GM18519 (cell line): ENCODE results near the gene MRPL54.
"Not testable (repeated sequence)": the region's sequence is repeated elsewhere in the genome, so short reads cannot be mapped to it uniquely, and the experiment has no call there.

Experiments
- ATAC-seq: cut with Tn5 transposase; IDR thresholded peaks from one replicate; pipeline ENCODE4 v1.9.1; 2021; ENCODE audit warnings: mild to moderate bottlenecking, moderate library complexity; ENCODE audit not compliant: unreplicated experiment, low FRiP score

Gene MRPL54

GRCh38 chr19:3807131-3807480, 44.6 kb downstream of the MRPL54 start:
- ATAC-seq: no peak

- ATAC-seq: no peak
Measured at GRCh38 chr19:3807574-3808354, 45.3 kb downstream of the MRPL54 start.

DNA sequence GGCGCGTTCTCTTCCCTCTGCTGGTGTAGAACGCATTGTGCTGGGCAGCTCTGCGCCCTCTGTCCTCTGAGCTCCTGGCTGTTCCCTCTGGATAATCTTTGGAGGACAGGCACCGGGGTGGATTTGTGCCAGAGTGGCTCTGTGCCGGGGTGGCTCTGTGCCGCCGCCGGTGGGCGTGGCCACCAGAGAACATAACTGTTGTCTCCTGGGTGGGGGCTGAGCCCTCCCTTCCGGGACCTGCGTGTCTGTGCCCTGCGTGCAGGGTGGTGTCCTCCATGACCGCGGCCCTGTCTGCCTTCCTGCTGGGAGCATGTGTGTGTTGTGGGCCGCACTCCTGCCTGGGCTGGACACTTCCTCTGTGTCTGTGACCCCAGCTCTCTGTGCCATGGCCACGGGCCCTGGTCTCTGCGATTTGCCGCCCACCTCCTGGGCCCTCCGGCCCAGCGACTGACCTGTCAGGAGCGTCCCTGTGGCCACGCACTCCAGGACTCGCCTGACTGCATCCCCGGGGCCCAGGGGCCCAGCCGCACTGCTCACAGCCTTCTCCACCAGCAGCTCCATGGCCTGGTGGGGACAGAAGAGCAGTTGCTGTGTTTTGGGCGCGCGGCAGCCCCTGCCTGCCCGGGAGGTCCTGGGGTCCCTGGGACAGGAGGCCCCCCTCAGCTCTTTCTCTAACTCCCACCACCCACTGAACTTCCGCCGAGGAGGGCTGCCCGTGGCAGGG, 46.1 kb downstream of the MRPL54 start:
- ATAC-seq: no peak

GRCh38 chr19:3809881-3810707, 47.6 kb downstream of the MRPL54 start:
- no peak for ATAC-seq

GRCh38 chr19:3810708-3811355, 48.4 kb downstream of the MRPL54 start:
- ATAC-seq: no peak

DNA sequence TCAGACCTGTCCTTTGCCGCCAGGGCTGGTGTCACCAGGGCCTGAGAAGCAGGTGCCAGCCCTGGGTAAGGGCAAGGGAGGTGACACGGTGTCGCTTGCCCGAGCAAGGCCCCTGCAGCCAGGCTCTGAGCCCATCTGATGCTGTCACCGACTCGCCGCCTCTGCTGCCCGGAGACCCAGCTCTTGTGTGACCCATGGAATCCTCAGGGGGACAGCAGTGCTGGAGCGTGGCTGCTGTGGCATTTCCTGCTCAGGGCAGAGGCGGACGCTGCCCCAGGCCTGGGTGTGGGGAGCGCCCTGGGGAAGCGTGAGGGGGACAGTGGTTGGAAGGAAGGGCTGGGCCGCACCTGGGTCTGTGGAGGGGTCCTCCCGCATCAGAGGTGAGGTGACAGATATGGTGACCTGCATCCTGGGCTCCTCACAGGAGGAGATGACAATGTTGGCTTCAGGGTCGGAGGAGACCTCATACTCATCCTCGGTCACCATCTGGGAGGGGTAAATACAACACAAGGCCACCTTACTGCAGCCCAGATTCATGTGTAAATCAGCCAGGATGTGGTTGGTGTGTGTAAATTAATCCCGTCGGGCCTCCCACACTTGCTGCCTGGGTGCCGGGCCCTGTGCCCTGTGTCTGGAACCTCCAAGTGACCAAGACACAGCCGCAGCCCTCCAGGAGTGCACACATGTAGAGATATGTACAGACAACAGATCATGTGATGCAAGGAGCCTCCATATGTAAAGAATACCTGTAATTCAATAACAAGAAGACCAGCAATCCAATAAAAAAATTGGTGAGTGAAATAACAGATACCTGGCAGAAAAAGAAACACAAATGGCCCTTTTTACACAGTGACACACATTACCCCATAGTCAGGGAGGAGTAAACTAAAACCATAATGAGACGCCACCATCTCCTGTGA, 51.3 kb downstream of the MRPL54 start:
- ATAC-seq: no peak

- no peak for ATAC-seq
Measured at GRCh38 chr19:3814648-3815047, 52.2 kb downstream of the MRPL54 start.

DNA sequence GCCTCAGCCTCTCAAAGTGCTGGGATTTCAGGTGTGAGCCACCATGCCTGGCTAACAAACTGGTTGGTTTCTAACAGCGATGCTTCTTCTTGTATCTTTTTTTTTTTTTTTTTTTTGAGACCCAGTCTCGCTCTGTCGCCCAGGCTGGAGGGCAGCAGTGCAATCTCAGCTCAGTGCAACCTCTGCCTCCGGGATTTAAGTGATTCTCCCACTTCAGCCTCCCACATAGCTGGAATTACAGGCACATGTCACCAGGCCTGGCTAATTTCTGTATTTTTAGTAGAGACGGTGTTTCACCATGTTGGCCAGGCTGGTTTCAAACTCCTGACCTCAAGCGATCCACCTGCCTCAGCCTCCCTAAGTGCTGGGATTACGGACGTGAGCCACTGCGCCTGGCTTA, 53.7 kb downstream of the MRPL54 start:
- ATAC-seq: not testable (repeated sequence)

- ATAC-seq: no peak
Measured at GRCh38 chr19:3816566-3817218, 54.2 kb downstream of the MRPL54 start.
